PC-3 (cell line): ENCODE data around the gene GPRC5B.

Experiments used
- CTCF ChIP-seq: fragments of 300-600 bp; sonication (generic); conservative IDR thresholded peaks from 2 replicates; pipeline ENCODE4 v1.5.1; 2017; ENCODE audit warnings: antibody characterized with exemption, low read depth, mild to moderate bottlenecking, low read length
- EZH2 ChIP-seq: fragments of 300-600 bp; sonication (generic); IDR thresholded peaks from one replicate; pipeline ENCODE4 v1.6.1; 2017; ENCODE audit warnings: antibody characterized with exemption, mild to moderate bottlenecking, low read length; ENCODE audit not compliant: unreplicated experiment

GRCh38 chr16:19822533-19822932 is 62.1 kb downstream of the GPRC5B start:
- TF ChIP-seq CTCF: no peak
- TF ChIP-seq EZH2: no peak
